ENCODE measurements around the gene ARHGEF40. TPM values are rescaled to one million over a fixed set of nuclear protein-coding genes. Genes with fewer than 3 reads are reported as not detected.

Gene ARHGEF40
- total RNA-seq, 1 experiment from 2014 or later: 2.7 TPM

GRCh38 chr14:21089271-21089670 is 19.2 kb downstream of the ARHGEF40 start:
- Histone ChIP-seq H3K4me3 (ENCODE audit: low read length) (no peak overlapping the region), H3K9me2 (replicated peaks; ENCODE audit: low read length) (no peaks in the 10 kb centered on the region), H3K36me3 (ENCODE audit: low read depth, low read length) (no peaks in the 10 kb centered on the region), H3K9ac (ENCODE audit: low read length) (no peak overlapping the region), H3K4me2 (ENCODE audit: low read length) (no peak overlapping the region), H3K27me3 (ENCODE audit: low read length) (no peaks in the 10 kb centered on the region), H2AFZ (ENCODE audit: low read length) (no peak overlapping the region), H3K4me1 (ENCODE audit: insufficient read depth, low read length) (no peaks in the 10 kb centered on the region), H4K20me1 (ENCODE audit: low read length) (no peaks in the 10 kb centered on the region), H3K79me2 (ENCODE audit: low read length) (no peaks in the 10 kb centered on the region), H3F3A (ENCODE audit: low read length, unreplicated experiment) (no peaks in the 10 kb centered on the region), H3K9me3 (ENCODE audit: low read length) (no peaks in the 10 kb centered on the region), H3K27ac (ENCODE audit: low read length) (no peak overlapping the region)
- DNase-seq: no peak
- ChIA-PET POLR2A (ENCODE audit: unreplicated experiment) (interaction anchor here (0.5 to 0.7 kb wide), 2 partner anchors 9 to 1124 kb away, joined by 3 to 18 read pairs; no protein-coding TSS in a partner anchor), CTCF (interaction anchor here (0.7 to 1.2 kb wide), 2 partner anchors 21 to 22 kb away, joined by 3 read pairs; no protein-coding TSS in a partner anchor)
- BruUV-seq (replicated peaks): no TSS peak
- ATAC-seq: no peak
- no peak for TF ChIP-seq CTCF (conservative IDR thresholded peaks at IDR 0.05; ENCODE audit: low read depth, low read length)
- TF ChIP-seq EZH2phosphoT487 (IDR thresholded peaks at IDR 0.05; ENCODE audit: borderline replicate concordance, low read length): no peak
- no peak for TF ChIP-seq EZH2 (IDR thresholded peaks at IDR 0.05; ENCODE audit: low read length, unreplicated experiment)
- intact Hi-C loops (cut with micrococcal nuclease): no loop called here

- no peak overlapping the region for H3K9ac ChIP-seq (ENCODE audit: low read length)
- BruUV-seq (replicated peaks): no TSS peak
- H3K4me2 ChIP-seq (ENCODE audit: low read length): no peak overlapping the region
- H3K36me3 ChIP-seq (ENCODE audit: low read depth, low read length): no peaks in the 10 kb centered on the region
- no peaks in the 10 kb centered on the region for H3K9me2 ChIP-seq (replicated peaks; ENCODE audit: low read length)
- H3K27ac ChIP-seq (ENCODE audit: low read length): no peak overlapping the region
- TF ChIP-seq EZH2phosphoT487 (IDR thresholded peaks at IDR 0.05; ENCODE audit: borderline replicate concordance, low read length): no peak
- POLR2A ChIA-PET (ENCODE audit: unreplicated experiment): interaction anchor here (0.5 to 0.7 kb wide), 2 partner anchors 9 to 1123 kb away, joined by 3 to 18 read pairs; no protein-coding TSS in a partner anchor
- no peak for DNase-seq
- no peaks in the 10 kb centered on the region for H3K4me1 ChIP-seq (ENCODE audit: insufficient read depth, low read length)
- H3K27me3 ChIP-seq (ENCODE audit: low read length): no peaks in the 10 kb centered on the region
- CTCF ChIA-PET: interaction anchor here (0.7 to 1.2 kb wide), 2 partner anchors 22 to 23 kb away, joined by 3 read pairs; no protein-coding TSS in a partner anchor
- intact Hi-C loops (cut with micrococcal nuclease): no loop called here
- H4K20me1 ChIP-seq (ENCODE audit: low read length): no peaks in the 10 kb centered on the region
- H3F3A ChIP-seq (ENCODE audit: low read length, unreplicated experiment): no peaks in the 10 kb centered on the region
- ATAC-seq: no peak
- H2AFZ ChIP-seq (ENCODE audit: low read length): no peak overlapping the region
- H3K4me3 ChIP-seq (ENCODE audit: low read length): no peak overlapping the region
- no peaks in the 10 kb centered on the region for H3K79me2 ChIP-seq (ENCODE audit: low read length)
- no peaks in the 10 kb centered on the region for H3K9me3 ChIP-seq (ENCODE audit: low read length)
Observed at GRCh38 chr14:21089877-21090193, 19.7 kb downstream of the ARHGEF40 start.

- H3K36me3 ChIP-seq (ENCODE audit: low read depth, low read length): no peaks in the 10 kb centered on the region
- no peaks in the 10 kb centered on the region for H4K20me1 ChIP-seq (ENCODE audit: low read length)
- no peaks in the 10 kb centered on the region for H3K9me3 ChIP-seq (ENCODE audit: low read length)
- TF ChIP-seq EZH2phosphoT487 (IDR thresholded peaks at IDR 0.05; ENCODE audit: borderline replicate concordance, low read length) (no peak), CTCF (conservative IDR thresholded peaks at IDR 0.05; ENCODE audit: low read depth, low read length) (peak; percentile 51), EZH2 (IDR thresholded peaks at IDR 0.05; ENCODE audit: low read length, unreplicated experiment) (no peak)
- ATAC-seq (no peak), DNase-seq (no peak)
- no TSS peak for BruUV-seq (replicated peaks)
- intact Hi-C loops (cut with micrococcal nuclease): no loop called here
- no peaks in the 10 kb centered on the region for H3K4me1 ChIP-seq (ENCODE audit: insufficient read depth, low read length)
- no peak overlapping the region for H3K4me3 ChIP-seq (ENCODE audit: low read length)
- no peaks in the 10 kb centered on the region for H3K79me2 ChIP-seq (ENCODE audit: low read length)
- H3K27me3 ChIP-seq (ENCODE audit: low read length): no peaks in the 10 kb centered on the region
- no peak overlapping the region for H2AFZ ChIP-seq (ENCODE audit: low read length)
- no peak overlapping the region for H3K9ac ChIP-seq (ENCODE audit: low read length)
- no peaks in the 10 kb centered on the region for H3K9me2 ChIP-seq (replicated peaks; ENCODE audit: low read length)
- H3K4me2 ChIP-seq (ENCODE audit: low read length): no peak overlapping the region
- POLR2A ChIA-PET (ENCODE audit: unreplicated experiment): no interaction called here
- no peak overlapping the region for H3K27ac ChIP-seq (ENCODE audit: low read length)
- CTCF ChIA-PET: no interaction called here
- no peaks in the 10 kb centered on the region for H3F3A ChIP-seq (ENCODE audit: low read length, unreplicated experiment)
Observed at GRCh38 chr14:21090194-21090939, 20.3 kb downstream of the ARHGEF40 start.
